ENCODE results near the gene SCAMP2. TPM values are rescaled to one million over a fixed set of nuclear protein-coding genes. Genes with fewer than 3 reads are reported as not detected.

SCAMP2 gene
- polyA plus RNA-seq, 4 donors, result 52.3 to 128 (median 75.7) TPM

DNA sequence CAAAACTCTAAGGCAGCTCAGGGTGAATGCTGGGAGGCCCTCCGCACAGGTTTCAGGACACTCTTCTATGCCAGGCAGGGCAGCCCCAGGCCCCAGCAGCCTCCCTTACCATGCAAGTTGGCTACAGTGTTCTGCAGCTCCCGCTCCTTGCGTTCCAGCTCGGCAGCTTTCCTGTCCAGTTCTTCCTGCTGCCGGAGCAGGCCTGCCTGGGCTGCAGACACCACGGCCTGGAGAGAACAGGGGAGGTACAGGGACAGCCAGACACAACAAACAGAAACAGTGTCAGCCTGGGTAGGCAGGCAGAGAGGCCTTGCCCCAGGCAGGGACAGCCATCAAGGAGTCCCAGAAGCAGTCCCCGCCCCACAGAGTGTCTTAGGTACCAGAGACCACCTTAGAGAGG lies 21.2 kb downstream of the SCAMP2 start:
- FAIRE-seq, result no peak
- Histone ChIP-seq H3K4me1 (ENCODE audit: control insufficient read depth in 3 of 3, insufficient read depth in 2 of 3, low read depth in 1 of 3, low read length in 2 of 3) (peaks cover under 1 to 24% (median 1%) of the 10 kb centered on the region in 3 donors), H3K27me3 (ENCODE audit: control insufficient read depth in 3 of 3, insufficient read depth in 3 of 3, low read length in 3 of 3) (no peaks in the 10 kb centered on the region), H3K9me3 (ENCODE audit: control insufficient read depth in 2 of 2, insufficient read depth in 1 of 2, low read depth in 1 of 2, low read length in 1 of 2) (no peaks in the 10 kb centered on the region), H3K36me3 (ENCODE audit: control insufficient read depth in 3 of 3, insufficient read depth in 2 of 3, low read depth in 1 of 3, low read length in 3 of 3) (peaks cover 28 to 85% (median 35%) of the 10 kb centered on the region in 3 donors), H3K4me3 (ENCODE audit: low read depth in 1 of 3, low read length in 3 of 3) (no peak overlapping the region), H3K27ac (ENCODE audit: low read depth in 1 of 3, low read length in 2 of 3) (no peak overlapping the region)
- WGBS, 3 donors, result 78 to 89% (median 89%) methylated on average over 7 of the region's 7 CpGs
- no peak for DNase-seq

DNA sequence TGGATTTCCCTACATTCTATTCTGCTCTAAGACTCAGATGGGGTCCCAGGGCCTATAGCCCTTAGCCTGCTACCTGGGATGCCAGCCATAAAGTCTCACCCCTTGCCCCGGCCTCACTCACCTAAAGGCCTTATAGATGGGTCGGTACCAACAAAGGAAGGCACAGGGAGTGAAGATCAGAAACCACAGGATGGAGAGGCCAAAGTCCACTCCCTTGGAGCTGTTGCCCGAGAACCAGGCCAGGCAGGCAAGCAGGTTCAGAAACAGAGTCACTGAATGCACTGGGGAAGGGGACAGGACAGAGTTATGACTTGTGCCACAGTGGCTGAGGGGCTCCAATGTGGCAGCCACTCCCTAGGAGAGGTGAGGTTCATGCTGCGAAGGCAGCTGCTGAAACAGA lies 22.8 kb downstream of the SCAMP2 start:
- no peaks in the 10 kb centered on the region for H3K27me3 ChIP-seq (ENCODE audit: control insufficient read depth in 3 of 3, insufficient read depth in 3 of 3, low read length in 3 of 3)
- peak overlapping the region in 2 of 3 donors; percentile 27 to 61 for H3K27ac ChIP-seq (ENCODE audit: low read depth in 1 of 3, low read length in 2 of 3)
- 18 to 73% (median 50%) methylated on average over 4 of the region's 4 CpGs for WGBS, 3 donors
- no peak overlapping the region for H3K4me3 ChIP-seq (ENCODE audit: low read depth in 1 of 3, low read length in 3 of 3)
- FAIRE-seq (no peak), DNase-seq (peak; percentile 77 to 87)
- H3K9me3 ChIP-seq (ENCODE audit: control insufficient read depth in 2 of 2, insufficient read depth in 1 of 2, low read depth in 1 of 2, low read length in 1 of 2), result no peaks in the 10 kb centered on the region
- H3K36me3 ChIP-seq (ENCODE audit: control insufficient read depth in 3 of 3, insufficient read depth in 2 of 3, low read depth in 1 of 3, low read length in 3 of 3), result peaks cover 28 to 91% (median 36%) of the 10 kb centered on the region in 3 donors
- peaks cover 0 to 19% (median 0%) of the 10 kb centered on the region in 3 donors for H3K4me1 ChIP-seq (ENCODE audit: control insufficient read depth in 3 of 3, insufficient read depth in 2 of 3, low read depth in 1 of 3, low read length in 2 of 3)

DNA sequence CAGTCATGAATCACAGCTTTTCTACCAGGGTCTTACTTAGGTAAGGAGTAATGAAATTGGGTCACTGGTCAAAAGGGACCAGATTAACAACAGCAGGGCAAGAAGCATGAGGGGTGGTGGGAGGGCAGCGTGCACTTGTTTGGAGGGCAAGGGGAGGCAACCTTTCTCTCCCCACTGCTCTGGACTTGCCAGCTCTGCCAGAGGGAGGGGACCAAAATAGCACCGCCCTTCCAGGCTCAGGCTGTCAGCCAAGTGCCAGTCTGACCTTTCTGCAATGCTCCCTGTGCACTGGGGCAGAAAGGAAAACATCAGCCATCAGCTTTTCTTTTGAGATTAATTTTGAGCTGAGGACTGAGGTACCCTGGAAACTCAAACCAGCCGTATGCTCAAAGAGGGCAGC lies 25.7 kb downstream of the SCAMP2 start:
- Histone ChIP-seq H3K27me3 (ENCODE audit: control insufficient read depth in 3 of 3, insufficient read depth in 3 of 3, low read length in 3 of 3) (no peaks in the 10 kb centered on the region), H3K27ac (ENCODE audit: low read depth in 1 of 3, low read length in 2 of 3) (no peak overlapping the region), H3K4me3 (ENCODE audit: low read depth in 1 of 3, low read length in 3 of 3) (no peak overlapping the region), H3K9me3 (ENCODE audit: control insufficient read depth in 2 of 2, insufficient read depth in 1 of 2, low read depth in 1 of 2, low read length in 1 of 2) (no peaks in the 10 kb centered on the region), H3K4me1 (ENCODE audit: control insufficient read depth in 3 of 3, insufficient read depth in 2 of 3, low read depth in 1 of 3, low read length in 2 of 3) (peaks cover 2 to 26% (median 4%) of the 10 kb centered on the region in 3 donors), H3K36me3 (ENCODE audit: control insufficient read depth in 3 of 3, insufficient read depth in 2 of 3, low read depth in 1 of 3, low read length in 3 of 3) (peaks cover 18 to 86% (median 30%) of the 10 kb centered on the region in 3 donors)
- 55 to 76% (median 58%) methylated on average over 3 of the region's 3 CpGs for WGBS, 3 donors
- DNase-seq (no peak), FAIRE-seq (no peak)

GRCh38 chr15:74845581-74845980 lies 27.6 kb downstream of the SCAMP2 start:
- peak overlapping the region in 2 of 3 donors; percentile 2 to 51 for H3K27ac ChIP-seq (ENCODE audit: low read depth in 1 of 3, low read length in 2 of 3)

DNA sequence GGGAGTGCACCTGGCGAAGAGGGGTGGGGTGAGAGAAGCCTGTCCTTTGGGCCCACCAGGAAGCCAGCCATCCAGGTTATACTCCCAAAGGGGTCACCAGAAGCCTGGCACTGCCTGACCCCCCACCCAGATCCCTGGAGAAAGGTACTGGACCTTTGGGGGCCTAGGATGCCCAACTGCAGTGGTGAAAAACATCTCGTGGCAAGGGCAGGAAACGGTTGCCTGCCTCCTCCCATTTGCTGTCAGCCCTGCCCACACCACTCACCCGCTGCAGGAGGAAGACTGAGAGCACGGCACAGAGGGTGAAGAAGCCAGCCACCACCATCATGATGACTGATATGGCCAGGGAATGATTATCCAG lies 28.0 kb downstream of the SCAMP2 start:
- Histone ChIP-seq H3K36me3 (ENCODE audit: control insufficient read depth in 3 of 3, insufficient read depth in 2 of 3, low read depth in 1 of 3, low read length in 3 of 3) (peaks cover 15 to 79% (median 20%) of the 10 kb centered on the region in 3 donors), H3K27me3 (ENCODE audit: control insufficient read depth in 3 of 3, insufficient read depth in 3 of 3, low read length in 3 of 3) (no peaks in the 10 kb centered on the region), H3K27ac (ENCODE audit: low read depth in 1 of 3, low read length in 2 of 3) (peak overlapping the region in 2 of 3 donors; percentile 2 to 51), H3K4me1 (ENCODE audit: control insufficient read depth in 3 of 3, insufficient read depth in 2 of 3, low read depth in 1 of 3, low read length in 2 of 3) (peaks cover 2 to 38% (median 4%) of the 10 kb centered on the region in 3 donors), H3K4me3 (ENCODE audit: low read depth in 1 of 3, low read length in 3 of 3) (no peak overlapping the region), H3K9me3 (ENCODE audit: control insufficient read depth in 2 of 2, insufficient read depth in 1 of 2, low read depth in 1 of 2, low read length in 1 of 2) (no peaks in the 10 kb centered on the region)
- no peak for DNase-seq
- FAIRE-seq, result no peak
- WGBS, 3 donors, result 48 to 77% (median 56%) methylated on average over 5 of the region's 5 CpGs

More at GRCh38 chr15:74845581-74845980, 27.6 kb downstream of the SCAMP2 start:
- 75 to 82% (median 81%) methylated on average over 4 of the region's 4 CpGs for WGBS, 3 donors
- FAIRE-seq (no peak), DNase-seq (no peak)
- Histone ChIP-seq H3K4me3 (ENCODE audit: low read depth in 1 of 3, low read length in 3 of 3) (no peak overlapping the region), H3K9me3 (ENCODE audit: control insufficient read depth in 2 of 2, insufficient read depth in 1 of 2, low read depth in 1 of 2, low read length in 1 of 2) (no peaks in the 10 kb centered on the region), H3K4me1 (ENCODE audit: control insufficient read depth in 3 of 3, insufficient read depth in 2 of 3, low read depth in 1 of 3, low read length in 2 of 3) (peaks cover 2 to 38% (median 4%) of the 10 kb centered on the region in 3 donors), H3K36me3 (ENCODE audit: control insufficient read depth in 3 of 3, insufficient read depth in 2 of 3, low read depth in 1 of 3, low read length in 3 of 3) (peaks cover 15 to 79% (median 20%) of the 10 kb centered on the region in 3 donors), H3K27me3 (ENCODE audit: control insufficient read depth in 3 of 3, insufficient read depth in 3 of 3, low read length in 3 of 3) (no peaks in the 10 kb centered on the region)

GRCh38 chr15:74844319-74845207 lies 28.6 kb downstream of the SCAMP2 start:
- Histone ChIP-seq H3K36me3 (ENCODE audit: control insufficient read depth in 3 of 3, insufficient read depth in 2 of 3, low read depth in 1 of 3, low read length in 3 of 3) (peaks cover 11 to 79% (median 18%) of the 10 kb centered on the region in 3 donors), H3K27ac (ENCODE audit: low read depth in 1 of 3, low read length in 2 of 3) (peak overlapping the region in 1 of 3 donors; percentile 2), H3K9me3 (ENCODE audit: control insufficient read depth in 2 of 2, insufficient read depth in 1 of 2, low read depth in 1 of 2, low read length in 1 of 2) (no peaks in the 10 kb centered on the region), H3K4me3 (ENCODE audit: low read depth in 1 of 3, low read length in 3 of 3) (no peak overlapping the region), H3K27me3 (ENCODE audit: control insufficient read depth in 3 of 3, insufficient read depth in 3 of 3, low read length in 3 of 3) (no peaks in the 10 kb centered on the region), H3K4me1 (ENCODE audit: control insufficient read depth in 3 of 3, insufficient read depth in 2 of 3, low read depth in 1 of 3, low read length in 2 of 3) (peaks cover 2 to 42% (median 4%) of the 10 kb centered on the region in 3 donors)
- 69 to 75% (median 71%) methylated on average over 12 of the region's 12 CpGs for WGBS, 3 donors
- no peak for FAIRE-seq
- no peak for DNase-seq

- Histone ChIP-seq H3K4me1 (ENCODE audit: control insufficient read depth in 3 of 3, insufficient read depth in 2 of 3, low read depth in 1 of 3, low read length in 2 of 3) (peaks cover 2 to 44% (median 4%) of the 10 kb centered on the region in 3 donors), H3K9me3 (ENCODE audit: control insufficient read depth in 2 of 2, insufficient read depth in 1 of 2, low read depth in 1 of 2, low read length in 1 of 2) (no peaks in the 10 kb centered on the region), H3K4me3 (ENCODE audit: low read depth in 1 of 3, low read length in 3 of 3) (no peak overlapping the region), H3K27ac (ENCODE audit: low read depth in 1 of 3, low read length in 2 of 3) (peak overlapping the region in 2 of 3 donors; percentile 86 to 89), H3K27me3 (ENCODE audit: control insufficient read depth in 3 of 3, insufficient read depth in 3 of 3, low read length in 3 of 3) (no peaks in the 10 kb centered on the region), H3K36me3 (ENCODE audit: control insufficient read depth in 3 of 3, insufficient read depth in 2 of 3, low read depth in 1 of 3, low read length in 3 of 3) (peaks cover 11 to 80% (median 20%) of the 10 kb centered on the region in 3 donors)
- DNase-seq (no peak), FAIRE-seq (no peak)
- WGBS, 3 donors, result 39 to 55% (median 51%) methylated on average over 12 of the region's 12 CpGs
Observed at GRCh38 chr15:74843891-74844299, 29.3 kb downstream of the SCAMP2 start.

DNA sequence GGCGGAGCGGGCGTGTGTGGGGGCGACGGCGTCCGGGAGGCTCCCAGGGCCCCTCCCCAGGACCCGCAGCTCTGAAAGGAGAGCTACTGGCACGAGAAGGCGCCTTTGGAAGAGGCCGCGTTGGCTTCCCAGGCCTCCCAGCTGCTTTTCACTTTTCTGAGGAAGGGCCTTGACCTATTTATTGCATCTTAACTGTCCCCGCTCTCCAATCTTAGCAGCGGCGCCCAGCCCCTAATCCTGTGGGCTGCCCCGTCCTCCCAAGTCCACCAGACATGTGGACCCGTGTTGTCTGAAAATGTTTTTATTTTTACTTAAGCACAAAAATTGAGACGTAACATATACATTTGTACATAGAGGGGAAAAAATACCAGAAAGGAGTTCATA lies 29.7 kb downstream of the SCAMP2 start:
- H3K9me3 ChIP-seq (ENCODE audit: control insufficient read depth in 2 of 2, insufficient read depth in 1 of 2, low read depth in 1 of 2, low read length in 1 of 2), result no peaks in the 10 kb centered on the region
- FAIRE-seq, result no peak
- no peak for DNase-seq
- peaks cover 6 to 80% (median 16%) of the 10 kb centered on the region in 3 donors for H3K36me3 ChIP-seq (ENCODE audit: control insufficient read depth in 3 of 3, insufficient read depth in 2 of 3, low read depth in 1 of 3, low read length in 3 of 3)
- peak overlapping the region; percentile 54 to 89 (median 86) for H3K27ac ChIP-seq (ENCODE audit: low read depth in 1 of 3, low read length in 2 of 3)
- peaks cover 2 to 44% (median 4%) of the 10 kb centered on the region in 3 donors for H3K4me1 ChIP-seq (ENCODE audit: control insufficient read depth in 3 of 3, insufficient read depth in 2 of 3, low read depth in 1 of 3, low read length in 2 of 3)
- no peaks in the 10 kb centered on the region for H3K27me3 ChIP-seq (ENCODE audit: control insufficient read depth in 3 of 3, insufficient read depth in 3 of 3, low read length in 3 of 3)
- 13 to 19% (median 16%) methylated on average over 16 to 18 of the region's 18 CpGs for WGBS, 3 donors
- peak overlapping the region; percentile 30 to 47 (median 36) for H3K4me3 ChIP-seq (ENCODE audit: low read depth in 1 of 3, low read length in 3 of 3)

All from small intestine (tissue), 7 donors.